Measurements from ENCODE around the gene C4orf50. TPM values are rescaled to one million over a fixed set of nuclear protein-coding genes. Genes with fewer than 3 reads are reported as not detected.

The C4orf50 gene
- total and polyA plus RNA-seq, 2 of the 8 experiments (the other 6 are each of a cell fraction or from before 2014, with no cell fraction given): 0.08 to 0.22 TPM

DNA sequence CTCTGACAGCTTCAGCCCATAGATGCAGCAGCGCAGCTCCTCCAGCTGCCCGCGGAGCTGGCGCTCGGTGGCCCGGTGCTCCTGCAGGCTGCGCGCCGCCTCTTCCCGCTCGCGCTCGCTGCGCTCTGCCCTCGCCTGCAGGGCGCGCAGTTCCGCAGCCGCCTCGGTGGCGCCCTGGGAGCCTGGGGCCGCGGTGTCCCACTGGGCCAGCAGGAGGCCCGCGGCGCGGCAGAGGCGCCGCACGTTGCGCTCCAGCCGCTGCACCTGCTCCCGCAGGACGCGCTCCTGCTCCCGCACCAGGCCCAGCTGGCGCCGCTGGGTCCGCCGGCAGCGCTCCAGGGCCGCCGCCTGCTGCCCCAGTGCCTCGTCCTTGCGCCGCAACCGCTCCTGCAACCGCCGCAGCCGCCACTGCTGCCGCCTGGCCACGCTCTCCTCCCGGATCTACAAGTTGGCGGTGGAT lies 10.1 kb downstream of the C4orf50 start (continued):
- TF ChIP-seq SUZ12 (IDR thresholded peaks at IDR 0.05; ENCODE audit: low read length) (no peak), HDAC6 (IDR thresholded peaks at IDR 0.05; ENCODE audit: low read depth, low read length) (no peak), CREB1 (IDR thresholded peaks at IDR 0.05) (no peak), EP300 (IDR thresholded peaks at IDR 0.05; ENCODE audit: borderline replicate concordance in 1 of 2, low read depth in 2 of 2, low read length in 2 of 2) (no peak), CBX8 (IDR thresholded peaks at IDR 0.05; ENCODE audit: borderline replicate concordance, low read depth, low read length) (no peak), SIX5 (IDR thresholded peaks at IDR 0.05; ENCODE audit: low read depth, low read length) (no peak), CHD1 (IDR thresholded peaks at IDR 0.05; ENCODE audit: low read depth, low read length) (no peak)
- TF ChIP-seq, protein P1, sequence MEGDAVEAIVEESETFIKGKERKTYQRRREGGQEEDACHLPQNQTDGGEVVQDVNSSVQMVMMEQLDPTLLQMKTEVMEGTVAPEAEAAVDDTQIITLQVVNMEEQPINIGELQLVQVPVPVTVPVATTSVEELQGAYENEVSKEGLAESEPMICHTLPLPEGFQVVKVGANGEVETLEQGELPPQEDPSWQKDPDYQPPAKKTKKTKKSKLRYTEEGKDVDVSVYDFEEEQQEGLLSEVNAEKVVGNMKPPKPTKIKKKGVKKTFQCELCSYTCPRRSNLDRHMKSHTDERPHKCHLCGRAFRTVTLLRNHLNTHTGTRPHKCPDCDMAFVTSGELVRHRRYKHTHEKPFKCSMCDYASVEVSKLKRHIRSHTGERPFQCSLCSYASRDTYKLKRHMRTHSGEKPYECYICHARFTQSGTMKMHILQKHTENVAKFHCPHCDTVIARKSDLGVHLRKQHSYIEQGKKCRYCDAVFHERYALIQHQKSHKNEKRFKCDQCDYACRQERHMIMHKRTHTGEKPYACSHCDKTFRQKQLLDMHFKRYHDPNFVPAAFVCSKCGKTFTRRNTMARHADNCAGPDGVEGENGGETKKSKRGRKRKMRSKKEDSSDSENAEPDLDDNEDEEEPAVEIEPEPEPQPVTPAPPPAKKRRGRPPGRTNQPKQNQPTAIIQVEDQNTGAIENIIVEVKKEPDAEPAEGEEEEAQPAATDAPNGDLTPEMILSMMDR (IDR thresholded peaks at IDR 0.05; ENCODE audit: control extremely low read depth in 1 of 3, insufficient read depth in 1 of 3, low read depth in 1 of 3, low read length in 3 of 3): peak in 2 of 3 experiments; percentile 40 to 72; a peak in 3 of 4 replicates
- TF ChIP-seq, protein P2, sequence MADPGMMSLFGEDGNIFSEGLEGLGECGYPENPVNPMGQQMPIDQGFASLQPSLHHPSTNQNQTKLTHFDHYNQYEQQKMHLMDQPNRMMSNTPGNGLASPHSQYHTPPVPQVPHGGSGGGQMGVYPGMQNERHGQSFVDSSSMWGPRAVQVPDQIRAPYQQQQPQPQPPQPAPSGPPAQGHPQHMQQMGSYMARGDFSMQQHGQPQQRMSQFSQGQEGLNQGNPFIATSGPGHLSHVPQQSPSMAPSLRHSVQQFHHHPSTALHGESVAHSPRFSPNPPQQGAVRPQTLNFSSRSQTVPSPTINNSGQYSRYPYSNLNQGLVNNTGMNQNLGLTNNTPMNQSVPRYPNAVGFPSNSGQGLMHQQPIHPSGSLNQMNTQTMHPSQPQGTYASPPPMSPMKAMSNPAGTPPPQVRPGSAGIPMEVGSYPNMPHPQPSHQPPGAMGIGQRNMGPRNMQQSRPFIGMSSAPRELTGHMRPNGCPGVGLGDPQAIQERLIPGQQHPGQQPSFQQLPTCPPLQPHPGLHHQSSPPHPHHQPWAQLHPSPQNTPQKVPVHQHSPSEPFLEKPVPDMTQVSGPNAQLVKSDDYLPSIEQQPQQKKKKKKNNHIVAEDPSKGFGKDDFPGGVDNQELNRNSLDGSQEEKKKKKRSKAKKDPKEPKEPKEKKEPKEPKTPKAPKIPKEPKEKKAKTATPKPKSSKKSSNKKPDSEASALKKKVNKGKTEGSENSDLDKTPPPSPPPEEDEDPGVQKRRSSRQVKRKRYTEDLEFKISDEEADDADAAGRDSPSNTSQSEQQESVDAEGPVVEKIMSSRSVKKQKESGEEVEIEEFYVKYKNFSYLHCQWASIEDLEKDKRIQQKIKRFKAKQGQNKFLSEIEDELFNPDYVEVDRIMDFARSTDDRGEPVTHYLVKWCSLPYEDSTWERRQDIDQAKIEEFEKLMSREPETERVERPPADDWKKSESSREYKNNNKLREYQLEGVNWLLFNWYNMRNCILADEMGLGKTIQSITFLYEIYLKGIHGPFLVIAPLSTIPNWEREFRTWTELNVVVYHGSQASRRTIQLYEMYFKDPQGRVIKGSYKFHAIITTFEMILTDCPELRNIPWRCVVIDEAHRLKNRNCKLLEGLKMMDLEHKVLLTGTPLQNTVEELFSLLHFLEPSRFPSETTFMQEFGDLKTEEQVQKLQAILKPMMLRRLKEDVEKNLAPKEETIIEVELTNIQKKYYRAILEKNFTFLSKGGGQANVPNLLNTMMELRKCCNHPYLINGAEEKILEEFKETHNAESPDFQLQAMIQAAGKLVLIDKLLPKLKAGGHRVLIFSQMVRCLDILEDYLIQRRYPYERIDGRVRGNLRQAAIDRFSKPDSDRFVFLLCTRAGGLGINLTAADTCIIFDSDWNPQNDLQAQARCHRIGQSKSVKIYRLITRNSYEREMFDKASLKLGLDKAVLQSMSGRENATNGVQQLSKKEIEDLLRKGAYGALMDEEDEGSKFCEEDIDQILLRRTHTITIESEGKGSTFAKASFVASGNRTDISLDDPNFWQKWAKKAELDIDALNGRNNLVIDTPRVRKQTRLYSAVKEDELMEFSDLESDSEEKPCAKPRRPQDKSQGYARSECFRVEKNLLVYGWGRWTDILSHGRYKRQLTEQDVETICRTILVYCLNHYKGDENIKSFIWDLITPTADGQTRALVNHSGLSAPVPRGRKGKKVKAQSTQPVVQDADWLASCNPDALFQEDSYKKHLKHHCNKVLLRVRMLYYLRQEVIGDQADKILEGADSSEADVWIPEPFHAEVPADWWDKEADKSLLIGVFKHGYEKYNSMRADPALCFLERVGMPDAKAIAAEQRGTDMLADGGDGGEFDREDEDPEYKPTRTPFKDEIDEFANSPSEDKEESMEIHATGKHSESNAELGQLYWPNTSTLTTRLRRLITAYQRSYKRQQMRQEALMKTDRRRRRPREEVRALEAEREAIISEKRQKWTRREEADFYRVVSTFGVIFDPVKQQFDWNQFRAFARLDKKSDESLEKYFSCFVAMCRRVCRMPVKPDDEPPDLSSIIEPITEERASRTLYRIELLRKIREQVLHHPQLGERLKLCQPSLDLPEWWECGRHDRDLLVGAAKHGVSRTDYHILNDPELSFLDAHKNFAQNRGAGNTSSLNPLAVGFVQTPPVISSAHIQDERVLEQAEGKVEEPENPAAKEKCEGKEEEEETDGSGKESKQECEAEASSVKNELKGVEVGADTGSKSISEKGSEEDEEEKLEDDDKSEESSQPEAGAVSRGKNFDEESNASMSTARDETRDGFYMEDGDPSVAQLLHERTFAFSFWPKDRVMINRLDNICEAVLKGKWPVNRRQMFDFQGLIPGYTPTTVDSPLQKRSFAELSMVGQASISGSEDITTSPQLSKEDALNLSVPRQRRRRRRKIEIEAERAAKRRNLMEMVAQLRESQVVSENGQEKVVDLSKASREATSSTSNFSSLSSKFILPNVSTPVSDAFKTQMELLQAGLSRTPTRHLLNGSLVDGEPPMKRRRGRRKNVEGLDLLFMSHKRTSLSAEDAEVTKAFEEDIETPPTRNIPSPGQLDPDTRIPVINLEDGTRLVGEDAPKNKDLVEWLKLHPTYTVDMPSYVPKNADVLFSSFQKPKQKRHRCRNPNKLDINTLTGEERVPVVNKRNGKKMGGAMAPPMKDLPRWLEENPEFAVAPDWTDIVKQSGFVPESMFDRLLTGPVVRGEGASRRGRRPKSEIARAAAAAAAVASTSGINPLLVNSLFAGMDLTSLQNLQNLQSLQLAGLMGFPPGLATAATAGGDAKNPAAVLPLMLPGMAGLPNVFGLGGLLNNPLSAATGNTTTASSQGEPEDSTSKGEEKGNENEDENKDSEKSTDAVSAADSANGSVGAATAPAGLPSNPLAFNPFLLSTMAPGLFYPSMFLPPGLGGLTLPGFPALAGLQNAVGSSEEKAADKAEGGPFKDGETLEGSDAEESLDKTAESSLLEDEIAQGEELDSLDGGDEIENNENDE (IDR thresholded peaks at IDR 0.05; ENCODE audit: insufficient replicate concordance, low read length): no peak

Data from H1 (cell line).